Esophagus muscularis mucosa (tissue), 3 donors: ENCODE results near the gene ITGA7.

ENCODE experiments used
- CTCF ChIP-seq, 3 experiments: fragments of 200-600 bp in 2 of 3; fragments of 450-650 bp in 1 of 3; sonication (generic) in 2 of 3; IDR thresholded peaks; one replicate each; pipeline ENCODE4 v1.5.1; 2017 to 2019; ENCODE audit warnings: antibody characterized with exemption in 3 of 3, mild to moderate bottlenecking in 2 of 3, moderate library complexity in 1 of 3
- POLR2AphosphoS5 ChIP-seq, 2 donors: sonication (generic); formaldehyde crosslinking; IDR thresholded peaks; one replicate each; pipeline ENCODE4 v1.6.1; 2017; ENCODE audit warnings: antibody characterized with exemption in 2 of 2

- no peak for TF ChIP-seq POLR2AphosphoS5 (IDR thresholded peaks at IDR 0.05)
- no peak for TF ChIP-seq CTCF (IDR thresholded peaks at IDR 0.05)
Measured at GRCh38 chr12:55694651-55695050, 13.1 kb downstream of the ITGA7 start.
